MG63 (cell line): ENCODE measurements around the gene PPP2R5C. TPM values are rescaled to one million over a fixed set of nuclear protein-coding genes. Genes with fewer than 3 reads are reported as not detected.
A peak's percentile ranks its signal among the peaks of the same experiment; 100 is the strongest.
"Not testable (repeated sequence)": the region's sequence is repeated elsewhere in the genome, so short reads cannot be mapped to it uniquely, and the experiment has no call there.

ENCODE experiments used
- DNase-seq: peaks from one replicate; pipeline ENCODE4 v3.0.0-alpha.2; 2020
- H3K27me3 ChIP-seq: fragments of 250-450 bp; sonication (Bioruptor Pico); 2 replicates; pipeline ENCODE4 v1.5.1; 2020; ENCODE audit warnings: mild to moderate bottlenecking, moderate library complexity
- H3K36me3 ChIP-seq: fragments of 250-450 bp; sonication (Bioruptor Pico); 2 replicates; pipeline ENCODE4 v1.5.1; 2020; ENCODE audit warnings: mild to moderate bottlenecking, moderate library complexity
- H3K4me3 ChIP-seq: fragments of 250-450 bp; sonication (Bioruptor Pico); 2 replicates; pipeline ENCODE4 v1.5.1; 2020; ENCODE audit warnings: mild to moderate bottlenecking, moderate library complexity
- H3K9me3 ChIP-seq: fragments of 250-450 bp; sonication (Bioruptor Pico); 2 replicates; pipeline ENCODE4 v1.5.1; 2020; ENCODE audit warnings: mild to moderate bottlenecking, moderate library complexity
- total RNA-seq: library from RNA; depleted of rRNA; stranded (reverse); fragments of >200 nt; shearing (Covaris generic); gene quantifications from 2 replicates; pipeline ENCODE4 v1.2.3, GENCODE V29; 2014; ENCODE audit warnings: low replicate concordance

The PPP2R5C gene
- total RNA-seq, 1 experiment from 2014 or later = 53.3 TPM

DNA sequence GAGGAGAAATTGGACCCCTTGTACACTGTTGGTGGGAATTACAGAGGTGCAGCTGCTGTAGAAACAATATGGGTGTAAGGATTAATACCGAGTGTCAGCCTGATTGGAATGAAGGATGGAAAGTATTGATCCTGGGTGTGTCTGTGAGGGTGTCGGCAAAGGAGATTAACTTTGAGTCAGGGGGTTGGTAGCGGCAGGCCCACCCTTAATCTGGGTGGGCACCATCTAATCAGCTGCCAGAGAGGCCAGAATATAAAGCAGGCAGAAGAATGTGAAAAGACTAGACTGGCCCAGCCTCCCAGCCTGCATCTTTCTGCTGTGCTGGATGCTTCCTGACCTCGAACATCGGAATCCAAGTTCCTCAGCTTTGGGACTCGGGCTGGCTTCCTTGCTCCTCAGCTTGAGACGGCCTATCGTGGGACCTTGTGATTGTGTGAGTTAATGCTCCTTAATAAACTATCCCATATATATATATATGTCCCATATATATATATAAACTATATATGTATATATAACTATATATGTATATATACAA, 38.4 kb upstream of the PPP2R5C start:
- Histone ChIP-seq H3K9me3 (no peaks in the 10 kb centered on the region), H3K36me3 (no peaks in the 10 kb centered on the region), H3K4me3 (no peak overlapping the region), H3K27me3 (no peaks in the 10 kb centered on the region)
- DNase-seq = no peak

GRCh38 chr14:101725652-101726051, 35.9 kb upstream of the PPP2R5C start:
- not testable (repeated sequence) for H3K27me3 ChIP-seq, DNase-seq, H3K36me3 ChIP-seq, H3K4me3 ChIP-seq, H3K9me3 ChIP-seq

DNA sequence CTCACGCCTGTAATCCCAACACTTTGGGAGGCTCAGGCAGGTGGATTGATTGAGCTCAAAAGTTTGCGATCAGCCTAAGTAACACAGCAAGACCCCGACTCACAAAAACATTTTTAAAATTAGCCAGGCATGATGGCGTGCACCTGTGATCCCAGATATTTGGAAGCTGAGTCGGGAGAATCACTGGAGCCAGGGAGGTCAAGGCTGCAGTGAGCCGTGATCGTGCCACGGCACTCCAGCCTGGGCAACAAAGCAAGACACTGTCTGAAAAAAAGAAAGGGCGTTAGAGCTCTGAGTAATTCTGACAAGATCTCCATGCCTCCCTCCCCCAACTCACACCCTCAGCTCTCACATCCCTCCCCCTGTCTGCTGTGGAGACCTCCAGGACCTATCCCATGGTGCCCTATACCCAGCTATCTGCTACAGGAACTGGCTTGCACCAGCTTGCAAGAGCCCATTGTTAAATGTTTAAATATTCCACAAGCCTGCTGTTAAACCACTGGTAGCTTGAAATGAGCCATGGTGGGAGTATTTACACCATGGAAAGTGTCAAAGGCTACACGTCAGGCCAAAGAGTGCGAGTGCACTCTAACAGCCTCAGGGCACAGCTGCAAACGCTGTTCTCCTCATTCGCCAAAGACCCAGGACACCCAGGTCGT, 35.1 kb upstream of the PPP2R5C start:
- no peak overlapping the region for H3K4me3 ChIP-seq
- no peaks in the 10 kb centered on the region for H3K27me3 ChIP-seq
- no peak for DNase-seq
- no peaks in the 10 kb centered on the region for H3K36me3 ChIP-seq
- H3K9me3 ChIP-seq = no peaks in the 10 kb centered on the region

DNA sequence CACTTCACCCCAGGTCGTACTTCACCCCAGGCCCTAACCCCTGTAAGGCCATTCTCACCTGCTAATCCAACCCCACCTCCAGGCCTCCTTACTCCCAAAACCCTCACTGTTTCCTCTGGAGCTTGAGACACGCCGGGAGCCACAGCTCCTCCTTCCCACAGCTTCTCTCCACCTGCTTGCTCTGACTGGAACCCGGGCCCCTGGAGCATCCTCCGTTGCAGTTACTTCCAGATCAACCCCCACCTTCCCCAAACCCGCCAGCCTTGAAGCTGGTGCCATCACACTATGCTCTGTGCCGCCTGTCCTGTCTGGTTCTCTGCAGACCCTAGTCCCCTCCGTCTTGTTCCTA, 34.6 kb upstream of the PPP2R5C start:
- H3K36me3 ChIP-seq = no peaks in the 10 kb centered on the region
- no peaks in the 10 kb centered on the region for H3K9me3 ChIP-seq
- H3K4me3 ChIP-seq = no peak overlapping the region
- H3K27me3 ChIP-seq = no peaks in the 10 kb centered on the region
- DNase-seq = no peak

- Histone ChIP-seq H3K9me3 (no peaks in the 10 kb centered on the region), H3K27me3 (no peaks in the 10 kb centered on the region), H3K4me3 (no peak overlapping the region), H3K36me3 (no peaks in the 10 kb centered on the region)
- DNase-seq = no peak
Measured at GRCh38 chr14:101727611-101728366, 33.7 kb upstream of the PPP2R5C start.

- H3K36me3 ChIP-seq = no peaks in the 10 kb centered on the region
- no peaks in the 10 kb centered on the region for H3K9me3 ChIP-seq
- H3K4me3 ChIP-seq = no peak overlapping the region
- no peaks in the 10 kb centered on the region for H3K27me3 ChIP-seq
- DNase-seq = no peak
Measured at GRCh38 chr14:101728367-101728742, 33.2 kb upstream of the PPP2R5C start.

DNA sequence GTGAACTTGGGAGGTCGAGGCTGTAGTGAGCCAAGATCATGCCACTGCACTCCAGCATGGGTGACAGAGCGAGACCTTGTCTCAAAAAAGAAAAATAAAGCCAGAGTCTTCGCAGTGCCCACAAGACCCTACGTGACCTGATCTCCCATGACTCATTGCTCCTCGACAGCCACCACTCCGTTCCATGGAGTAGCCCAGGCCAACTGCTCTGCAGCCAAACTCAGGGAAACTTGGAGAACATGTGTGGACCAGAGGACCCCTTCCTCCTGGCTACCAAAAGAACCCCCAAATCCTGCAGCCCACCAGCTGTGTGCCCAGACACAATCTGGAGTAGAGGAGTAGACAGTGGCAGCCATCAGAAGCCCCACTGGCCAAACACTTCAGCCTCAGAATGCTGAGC, 32.1 kb upstream of the PPP2R5C start:
- H3K27me3 ChIP-seq = no peaks in the 10 kb centered on the region
- no peaks in the 10 kb centered on the region for H3K9me3 ChIP-seq
- no peak overlapping the region for H3K4me3 ChIP-seq
- H3K36me3 ChIP-seq = no peaks in the 10 kb centered on the region
- DNase-seq = no peak

- not testable (repeated sequence) for H3K9me3 ChIP-seq, H3K4me3 ChIP-seq, H3K27me3 ChIP-seq, H3K36me3 ChIP-seq, DNase-seq
Measured at GRCh38 chr14:101730157-101730556, 31.4 kb upstream of the PPP2R5C start.

DNA sequence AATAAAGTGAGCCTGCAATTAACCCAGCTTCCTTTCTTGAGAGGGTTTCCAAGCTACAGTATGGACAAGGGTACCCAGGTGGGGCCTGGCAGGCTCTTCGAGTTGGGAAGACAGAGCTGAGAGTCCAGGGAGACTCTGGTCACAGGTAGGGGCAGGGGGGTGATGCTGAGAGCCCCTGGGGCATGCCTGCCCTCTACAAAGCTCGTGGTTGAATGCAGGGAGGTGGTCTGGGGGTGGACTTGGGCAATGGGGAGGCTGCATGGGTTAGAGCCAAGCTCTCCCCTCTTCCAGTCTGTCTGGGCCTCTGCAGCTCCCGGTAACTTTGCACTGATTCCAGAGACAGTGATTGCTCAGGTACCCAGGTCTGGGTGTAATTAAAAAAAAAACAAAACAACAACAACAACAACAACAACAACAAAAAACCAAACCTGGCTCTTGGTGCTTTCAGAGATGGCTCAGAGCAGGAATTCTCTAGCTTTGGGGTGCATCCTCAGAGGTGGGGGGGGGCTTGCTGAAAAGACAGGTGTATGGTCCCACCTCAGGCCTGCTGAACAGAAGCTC, 30.8 kb upstream of the PPP2R5C start:
- no peak for DNase-seq
- Histone ChIP-seq H3K9me3 (no peaks in the 10 kb centered on the region), H3K4me3 (no peak overlapping the region)

GRCh38 chr14:101731187-101732080, 30.1 kb upstream of the PPP2R5C start:
- no peaks in the 10 kb centered on the region for H3K27me3 ChIP-seq
- no peak overlapping the region for H3K4me3 ChIP-seq

More for the DNA sequence above, 30.8 kb upstream of the PPP2R5C start:
- Histone ChIP-seq H3K36me3 (no peaks in the 10 kb centered on the region), H3K27me3 (no peaks in the 10 kb centered on the region)

GRCh38 chr14:101732118-101732517, 29.4 kb upstream of the PPP2R5C start:
- H3K4me3 ChIP-seq = no peak overlapping the region
- H3K9me3 ChIP-seq = no peaks in the 10 kb centered on the region
- H3K36me3 ChIP-seq = no peaks in the 10 kb centered on the region
- no peaks in the 10 kb centered on the region for H3K27me3 ChIP-seq
- no peak for DNase-seq

More at GRCh38 chr14:101731187-101732080, 30.1 kb upstream of the PPP2R5C start:
- peak; percentile 84 for DNase-seq
- Histone ChIP-seq H3K36me3 (no peaks in the 10 kb centered on the region), H3K9me3 (no peaks in the 10 kb centered on the region)

- DNase-seq = peak; percentile 47
- Histone ChIP-seq H3K9me3 (no peaks in the 10 kb centered on the region), H3K36me3 (no peaks in the 10 kb centered on the region), H3K27me3 (no peaks in the 10 kb centered on the region), H3K4me3 (no peak overlapping the region)
Measured at GRCh38 chr14:101733211-101733610, 28.3 kb upstream of the PPP2R5C start.

GRCh38 chr14:101734246-101734847, 27.2 kb upstream of the PPP2R5C start:
- Histone ChIP-seq H3K27me3 (no peaks in the 10 kb centered on the region), H3K9me3 (no peaks in the 10 kb centered on the region), H3K4me3 (no peak overlapping the region), H3K36me3 (no peaks in the 10 kb centered on the region)
- DNase-seq = no peak

- Histone ChIP-seq H3K9me3 (no peaks in the 10 kb centered on the region), H3K27me3 (no peaks in the 10 kb centered on the region), H3K4me3 (no peak overlapping the region), H3K36me3 (no peaks in the 10 kb centered on the region)
- DNase-seq = no peak
Measured at GRCh38 chr14:101735453-101735852, 26.1 kb upstream of the PPP2R5C start.

- no peaks in the 10 kb centered on the region for H3K27me3 ChIP-seq
- H3K36me3 ChIP-seq = no peaks in the 10 kb centered on the region
- no peak overlapping the region for H3K4me3 ChIP-seq
- no peaks in the 10 kb centered on the region for H3K9me3 ChIP-seq
- no peak for DNase-seq
Measured at GRCh38 chr14:101736071-101736470, 25.4 kb upstream of the PPP2R5C start.

DNA sequence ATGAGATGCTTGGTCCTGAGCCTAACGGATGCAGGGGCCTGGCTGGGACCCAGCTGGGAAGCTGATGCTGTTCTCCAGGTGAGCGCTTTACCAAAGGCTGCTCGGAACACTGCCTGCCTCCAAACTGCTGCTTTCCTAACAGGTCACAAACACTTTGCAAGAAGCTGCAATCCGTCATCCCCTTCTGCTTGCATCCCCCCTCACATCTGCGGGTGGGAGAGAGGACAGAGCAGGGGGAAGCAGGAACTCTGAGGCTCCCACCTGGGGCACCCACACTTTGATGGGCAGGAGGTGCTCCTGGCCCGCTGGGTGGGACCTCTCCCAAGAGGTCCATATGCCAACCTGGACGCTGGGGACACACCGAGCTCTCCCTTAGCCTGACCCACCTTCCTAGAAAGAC, 24.9 kb upstream of the PPP2R5C start:
- Histone ChIP-seq H3K27me3 (no peaks in the 10 kb centered on the region), H3K4me3 (no peak overlapping the region), H3K9me3 (no peaks in the 10 kb centered on the region), H3K36me3 (no peaks in the 10 kb centered on the region)
- DNase-seq = no peak
